Measurements from ENCODE around the gene FYN. TPM values are rescaled to one million over a fixed set of nuclear protein-coding genes. Genes with fewer than 3 reads are reported as not detected.
"Not testable (repeated sequence)": the region's sequence is repeated elsewhere in the genome, so short reads cannot be mapped to it uniquely, and the experiment has no call there.

Gene FYN
- polyA plus RNA-seq, 1 donor, result 169 TPM

DNA sequence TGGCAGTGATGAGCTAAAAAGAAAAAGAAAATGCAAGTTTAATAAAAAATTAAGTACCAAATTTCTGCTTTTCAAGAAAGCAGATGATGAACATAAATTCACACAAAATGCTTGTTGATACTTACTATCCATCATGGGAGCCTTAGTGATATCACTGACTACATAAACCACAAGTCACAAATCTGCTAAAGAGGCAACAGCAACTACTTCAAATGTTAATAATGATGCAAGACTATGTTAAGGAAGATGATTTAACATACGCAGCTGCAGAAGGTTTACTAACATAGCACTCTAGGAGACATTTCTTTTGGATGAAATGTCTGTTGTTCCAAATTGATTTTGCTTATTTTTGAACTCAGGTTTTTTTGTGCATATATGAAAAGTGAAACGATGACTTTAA, 18.6 kb downstream of the FYN start:
- no peak for DNase-seq

DNA sequence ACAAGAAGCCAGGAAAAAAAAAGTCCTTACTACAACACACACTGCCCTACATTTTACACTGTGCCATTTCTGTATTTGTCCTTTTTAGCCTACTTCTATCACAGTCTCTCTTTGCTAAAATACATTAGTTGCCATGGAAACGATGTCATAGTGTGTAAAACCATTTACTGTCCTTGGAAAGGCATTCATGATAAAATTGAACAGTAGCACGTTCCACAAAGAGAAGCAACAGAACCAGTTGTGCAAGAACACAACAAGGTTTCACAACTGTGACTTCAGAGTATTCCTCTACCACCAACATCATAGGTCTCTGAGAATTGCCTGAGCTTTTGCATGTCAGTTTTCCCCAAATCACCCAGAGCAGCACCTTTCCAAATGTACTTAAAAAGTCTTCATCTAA, 20.5 kb downstream of the FYN start:
- no peak for DNase-seq

DNA sequence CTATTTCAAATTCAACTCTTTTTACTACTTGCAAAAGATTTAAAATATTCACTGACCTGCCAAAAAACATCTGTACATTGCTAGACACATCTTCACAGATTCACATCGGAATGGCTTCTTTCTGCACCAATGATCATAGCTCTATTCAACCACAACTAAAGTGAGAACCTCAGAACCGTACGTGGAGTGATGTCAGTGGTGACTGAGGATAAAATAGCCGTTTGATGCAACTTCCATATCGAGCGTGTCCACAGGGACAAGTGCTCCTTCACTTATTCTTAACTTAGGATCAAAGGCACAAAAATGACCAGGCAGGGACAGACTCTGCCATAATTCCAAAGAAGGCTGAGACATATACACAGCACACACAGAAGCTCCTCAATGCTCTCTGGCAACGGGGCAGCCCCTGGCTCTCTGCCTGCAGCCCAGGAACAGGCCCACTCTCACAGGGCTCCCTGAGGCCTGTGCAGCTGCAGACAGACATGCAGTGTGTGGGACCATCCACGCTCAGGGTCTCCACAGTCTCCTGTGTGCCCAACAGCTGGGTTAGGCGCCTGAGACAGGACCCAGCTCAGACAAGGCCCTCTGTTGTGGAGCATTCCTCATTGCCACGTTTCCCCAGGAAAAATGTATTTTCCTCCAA, 22.8 kb downstream of the FYN start:
- no peak for DNase-seq

DNA sequence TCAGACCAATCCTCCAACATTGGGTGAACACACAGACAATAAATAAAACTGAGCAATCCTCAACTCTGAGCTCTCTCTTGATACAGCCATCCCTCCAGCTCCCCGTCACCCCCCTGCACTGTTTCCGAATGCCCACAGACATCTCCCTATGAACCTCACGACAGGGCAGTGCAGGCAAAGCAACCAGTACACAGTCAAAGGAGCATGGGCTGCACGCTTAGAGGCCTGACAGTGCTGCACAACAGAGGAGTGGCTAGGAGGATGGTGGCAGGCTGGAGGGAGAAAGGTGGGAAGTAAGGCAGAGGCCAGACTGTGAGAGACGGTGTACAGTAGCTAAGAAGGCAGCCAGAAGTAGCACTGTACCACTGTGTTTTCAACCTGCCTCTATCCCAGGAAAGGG, 24.0 kb downstream of the FYN start:
- no peak for DNase-seq

DNA sequence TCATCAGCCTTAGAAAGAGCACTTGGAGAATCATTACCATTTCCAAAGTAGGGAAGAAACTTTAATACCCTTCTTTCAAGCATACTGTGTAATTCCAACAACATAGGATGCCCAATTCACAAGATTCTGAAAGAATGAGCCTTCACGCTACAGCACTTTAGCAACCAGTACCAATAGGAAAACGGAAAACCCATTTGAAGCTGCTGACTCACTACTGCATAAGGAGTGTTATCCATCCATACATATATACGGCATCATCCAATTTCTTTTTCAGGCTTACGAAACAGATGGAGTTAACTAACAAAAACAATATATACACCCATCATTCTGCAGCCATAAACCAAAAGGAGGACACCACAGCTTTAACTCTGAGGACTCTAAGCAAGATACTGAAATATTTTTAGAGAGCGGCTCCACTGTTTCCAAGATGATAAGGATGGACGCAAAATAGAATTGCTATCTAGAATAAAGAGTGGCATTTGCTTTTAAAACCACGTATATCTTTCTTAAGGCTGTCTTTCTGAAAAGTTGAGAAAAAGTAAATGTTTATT, 24.9 kb downstream of the FYN start:
- no peak for DNase-seq

DNA sequence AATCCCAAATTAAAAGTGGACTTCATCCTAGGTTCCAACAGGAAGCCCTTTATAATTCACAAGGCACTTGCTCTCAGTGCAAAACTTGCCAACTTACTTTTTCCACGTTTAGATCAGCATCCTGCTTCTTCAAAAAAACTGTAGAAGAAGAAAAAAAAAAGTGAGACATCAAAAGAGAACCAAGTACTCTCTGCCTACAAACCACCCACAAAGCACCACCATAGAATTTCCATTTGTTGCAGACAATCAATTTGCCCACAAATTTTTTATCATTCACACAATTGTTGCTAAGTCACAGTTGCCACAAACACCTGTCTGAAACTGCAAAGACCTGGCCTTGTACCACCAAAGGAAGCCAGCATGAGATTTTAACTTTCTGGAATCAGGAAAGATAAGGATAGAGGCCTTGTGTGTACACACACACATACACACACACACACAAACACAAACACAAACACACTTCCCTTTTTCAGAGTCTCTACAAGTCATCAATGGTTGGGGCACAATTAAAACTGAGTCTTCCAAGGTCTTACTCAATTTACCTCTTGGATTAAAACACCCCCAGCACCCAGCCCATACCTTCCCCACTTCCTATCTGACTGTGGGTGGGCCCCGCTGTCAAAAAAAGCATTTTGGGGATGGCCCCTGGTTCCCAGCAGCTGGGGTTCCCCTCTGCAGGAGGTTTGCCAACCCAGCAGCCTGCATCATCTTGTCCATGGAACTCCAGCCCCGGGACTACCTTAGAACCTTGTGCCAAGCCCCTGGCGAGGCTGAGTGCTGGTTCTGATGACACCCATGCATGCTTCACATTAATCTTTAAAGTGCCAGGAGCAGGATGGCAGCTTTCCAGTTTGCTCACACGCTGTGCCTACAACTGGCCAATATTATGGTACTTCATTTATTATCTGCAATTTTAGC, 26.5 kb downstream of the FYN start:
- DNase-seq, result no peak

DNA sequence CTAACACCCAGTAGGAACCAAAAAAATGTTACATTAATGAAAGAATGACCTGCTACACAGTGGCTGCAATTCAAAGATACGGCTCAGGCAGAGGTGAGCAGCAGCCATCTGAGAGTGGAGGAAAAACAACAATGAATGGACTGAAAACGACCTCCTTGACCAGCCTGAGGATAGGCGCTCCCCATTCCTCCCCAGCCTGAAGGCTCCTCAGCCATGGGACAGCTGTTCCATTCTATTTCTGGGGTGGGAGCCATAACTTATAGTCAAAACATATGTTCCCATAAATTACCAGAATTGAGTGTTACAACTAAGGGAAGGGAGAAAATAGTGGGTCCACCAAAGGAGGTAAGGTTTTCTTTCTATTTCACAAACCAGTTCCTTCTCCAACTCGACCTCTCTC, 27.2 kb downstream of the FYN start:
- DNase-seq, result no peak

DNA sequence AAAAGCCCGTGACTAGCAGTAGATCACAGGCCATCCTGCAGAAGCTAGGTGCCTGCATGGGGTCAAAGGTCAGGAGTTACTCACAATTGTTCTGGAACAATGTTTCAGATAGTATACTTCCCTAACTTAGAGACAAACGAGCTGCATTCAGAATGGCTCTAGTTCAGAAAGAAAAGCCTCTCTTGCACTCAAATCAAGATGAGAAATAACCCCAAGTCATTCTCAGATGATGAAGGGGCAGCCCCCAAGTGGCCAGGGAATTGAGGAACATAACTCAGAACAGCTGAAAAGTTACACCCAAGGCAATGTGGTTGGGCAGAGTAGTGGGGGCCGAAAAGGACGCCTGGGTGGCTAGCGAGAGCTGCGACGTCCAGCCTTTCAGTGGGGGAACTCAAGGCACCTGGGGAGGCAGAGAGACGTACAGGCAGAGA, 27.8 kb downstream of the FYN start:
- no peak for DNase-seq

DNA sequence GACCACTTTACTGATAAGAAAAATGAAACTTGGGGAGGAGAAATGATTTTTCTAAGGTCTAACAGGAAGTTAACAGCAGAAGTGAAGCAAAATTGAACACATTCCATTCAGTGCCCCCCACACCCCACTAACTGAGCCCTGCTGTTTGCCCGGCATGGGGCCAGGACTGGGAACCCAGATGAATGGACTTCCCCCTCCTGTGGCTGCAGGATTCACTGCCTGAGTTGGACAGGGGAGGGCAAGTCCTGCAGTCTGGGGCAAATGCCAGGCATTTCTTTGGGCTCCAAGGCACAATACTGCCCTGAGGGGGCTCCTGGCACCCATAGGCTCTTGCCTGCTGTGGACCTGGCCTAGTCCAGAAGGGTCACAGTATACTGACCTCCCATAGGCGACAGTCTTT, 28.3 kb downstream of the FYN start:
- no peak for DNase-seq

DNA sequence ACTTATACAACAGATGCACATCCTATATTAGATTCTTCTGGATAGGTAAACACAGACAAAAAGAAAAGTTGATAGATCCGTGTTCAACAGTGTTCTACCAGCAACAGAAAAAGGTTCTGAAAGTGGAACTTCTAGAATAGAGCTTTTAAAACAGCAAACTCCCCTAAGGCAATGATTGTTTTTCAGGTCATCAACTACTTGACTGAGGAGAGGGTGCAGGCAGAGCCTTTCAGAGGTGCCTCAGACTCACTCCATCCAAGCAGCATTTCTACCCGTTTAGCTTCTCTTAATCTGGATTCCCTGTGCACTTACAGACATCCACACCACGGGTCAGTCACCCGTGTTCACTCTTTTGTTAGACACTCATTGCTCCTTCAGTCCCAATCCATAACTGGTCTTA, 28.9 kb downstream of the FYN start:
- no peak for DNase-seq

DNA sequence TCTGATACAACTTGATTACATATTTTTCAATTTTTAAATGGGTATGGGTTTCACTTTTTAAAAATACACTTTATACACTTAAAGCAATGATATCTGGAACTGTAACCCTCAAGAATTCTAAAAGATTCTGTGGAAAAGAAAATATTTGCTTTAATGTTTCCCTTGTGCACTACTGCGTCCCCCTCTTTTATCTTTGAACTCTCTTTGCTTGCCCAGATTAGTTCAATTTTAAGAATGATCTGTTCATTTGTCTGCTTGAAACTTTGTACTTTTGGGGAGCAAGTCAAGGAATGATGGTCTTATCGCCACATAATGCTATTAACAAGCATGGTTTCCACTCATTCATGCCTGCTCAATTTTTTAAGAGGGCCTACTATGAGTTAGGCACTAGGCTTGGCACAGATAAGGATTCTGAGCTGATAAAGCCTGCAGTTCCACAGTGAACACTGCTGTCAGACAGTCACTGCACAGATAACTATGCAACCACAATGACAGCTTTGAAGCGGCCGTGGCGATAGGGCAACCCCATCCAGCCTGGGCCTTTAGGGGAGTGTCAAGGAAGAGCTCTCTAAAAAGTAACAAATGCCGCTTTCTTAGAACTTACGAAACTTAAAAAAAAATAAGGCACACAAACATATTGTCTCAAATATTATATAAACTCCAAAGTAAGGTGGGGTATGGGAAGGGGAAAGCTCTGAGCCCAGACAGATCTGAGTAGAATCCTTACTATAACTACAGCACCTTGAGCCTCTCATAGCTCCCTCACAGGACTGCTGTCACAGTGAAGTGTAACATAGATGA, 29.7 kb downstream of the FYN start:
- no peak for DNase-seq

DNA sequence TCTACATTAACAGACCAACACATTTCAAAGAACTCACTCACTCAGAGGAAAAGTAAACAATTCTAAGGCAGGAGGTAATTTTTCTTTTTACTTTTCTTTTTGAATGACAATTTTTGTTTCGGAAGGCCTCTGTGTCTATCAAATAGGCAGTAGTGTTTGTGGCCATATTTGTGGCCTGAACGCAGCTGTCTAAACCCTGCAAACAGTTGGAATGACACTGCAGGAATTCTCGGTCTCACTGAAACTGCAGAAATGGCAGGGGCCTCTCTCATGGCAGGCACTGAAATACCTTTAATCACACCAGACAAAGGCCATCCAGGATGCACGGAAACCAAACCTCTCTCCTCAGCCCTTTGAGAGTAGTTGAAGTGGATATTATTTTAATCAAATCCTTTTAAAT, 30.4 kb downstream of the FYN start:
- DNase-seq, result peak; percentile 32

DNA sequence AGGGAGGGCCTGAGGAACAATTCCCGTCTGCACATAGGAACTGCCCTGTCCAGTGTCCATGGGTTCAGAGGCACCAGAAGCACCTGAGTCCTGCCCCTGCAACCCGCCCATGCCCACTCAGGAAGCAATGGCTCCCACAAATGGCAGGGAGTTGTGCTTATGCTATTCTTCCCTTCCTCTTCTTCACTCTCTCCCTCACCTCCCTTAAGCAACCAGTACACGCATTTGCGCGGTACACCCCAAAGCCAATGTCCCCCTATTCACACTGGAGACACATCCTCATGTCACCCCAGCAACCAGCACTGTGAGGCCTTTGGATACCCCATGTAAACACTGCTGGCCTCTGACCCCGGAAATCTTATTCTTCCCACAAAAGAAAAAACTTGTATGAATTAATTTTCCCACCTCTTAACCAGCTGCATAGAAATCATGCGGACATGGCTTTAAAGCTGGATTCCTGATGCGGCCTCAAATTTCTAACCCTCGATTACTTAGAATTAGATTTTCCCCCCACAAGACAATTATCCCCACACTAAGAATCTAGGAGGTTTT, 30.9 kb downstream of the FYN start:
- DNase-seq, result no peak

DNA sequence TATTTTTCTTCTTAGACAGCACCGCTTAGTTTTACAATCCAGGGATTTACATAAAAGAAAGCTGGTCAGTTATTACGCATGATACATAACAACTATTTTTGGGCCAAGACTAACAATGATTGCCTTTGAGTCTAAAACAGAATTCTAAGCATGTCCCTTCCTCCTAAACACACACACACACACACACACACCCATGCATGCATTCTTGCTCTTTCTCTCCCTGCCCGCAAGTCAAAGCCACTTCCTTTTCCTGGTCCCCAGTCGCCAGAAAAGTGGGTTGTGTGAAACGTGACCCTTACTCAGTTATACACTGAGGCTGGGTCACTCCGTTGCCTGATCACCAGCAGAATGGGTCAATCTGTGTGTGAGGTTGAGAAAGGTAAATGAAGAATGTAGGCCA, 31.4 kb downstream of the FYN start:
- no peak for DNase-seq

DNA sequence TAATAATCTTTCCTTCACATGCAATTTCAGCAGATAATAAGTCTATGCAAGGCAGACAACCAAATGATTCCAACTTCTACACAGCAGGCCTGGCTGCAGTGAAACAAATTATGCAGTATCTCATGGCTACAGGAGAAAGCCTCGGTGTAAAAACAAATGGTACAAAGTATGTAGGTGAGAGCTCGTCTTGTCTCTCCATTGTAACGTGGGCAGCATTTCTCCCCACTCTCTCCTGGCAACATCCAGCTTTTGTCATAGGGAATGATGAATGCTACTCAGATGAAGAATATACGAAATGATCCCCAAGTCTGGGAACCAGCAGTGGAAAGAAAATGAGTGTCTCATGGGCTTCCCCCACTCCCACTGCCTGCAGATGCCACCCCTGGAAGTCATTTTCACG, 32.4 kb downstream of the FYN start:
- no peak for DNase-seq

DNA sequence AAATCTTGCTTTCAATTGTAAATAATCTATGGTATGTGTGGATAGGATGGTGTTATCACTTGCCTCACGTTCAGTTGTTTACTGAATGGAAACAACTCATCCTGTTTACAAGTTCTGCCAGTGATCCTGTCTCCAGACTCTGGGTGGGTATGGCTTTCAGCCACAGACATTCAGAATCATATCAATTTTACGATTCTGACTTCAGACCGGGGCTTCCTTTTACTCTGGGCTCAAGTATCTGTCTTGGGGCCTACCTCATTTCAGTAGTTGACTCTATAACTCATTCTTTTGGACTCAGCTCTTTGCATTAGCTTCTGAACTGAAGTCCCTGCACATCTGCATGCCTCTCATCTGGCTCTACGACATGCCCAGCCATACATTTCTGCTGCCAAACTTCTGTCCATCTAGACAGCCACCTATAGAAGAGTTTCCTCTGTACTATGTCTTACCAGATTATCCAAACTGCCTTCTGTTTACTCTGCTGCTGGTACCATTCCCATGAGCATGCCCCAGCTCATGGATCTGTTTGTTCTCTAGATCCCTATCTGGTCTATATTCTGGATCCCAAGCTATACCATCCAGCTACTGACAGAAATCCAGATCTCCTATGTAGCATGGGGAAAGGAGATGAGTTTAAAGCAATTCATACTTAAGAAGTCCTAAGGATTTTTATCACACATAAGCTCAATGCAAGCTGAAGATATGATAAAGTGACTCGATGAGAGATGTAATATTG, 34.3 kb downstream of the FYN start:
- no peak for DNase-seq

DNA sequence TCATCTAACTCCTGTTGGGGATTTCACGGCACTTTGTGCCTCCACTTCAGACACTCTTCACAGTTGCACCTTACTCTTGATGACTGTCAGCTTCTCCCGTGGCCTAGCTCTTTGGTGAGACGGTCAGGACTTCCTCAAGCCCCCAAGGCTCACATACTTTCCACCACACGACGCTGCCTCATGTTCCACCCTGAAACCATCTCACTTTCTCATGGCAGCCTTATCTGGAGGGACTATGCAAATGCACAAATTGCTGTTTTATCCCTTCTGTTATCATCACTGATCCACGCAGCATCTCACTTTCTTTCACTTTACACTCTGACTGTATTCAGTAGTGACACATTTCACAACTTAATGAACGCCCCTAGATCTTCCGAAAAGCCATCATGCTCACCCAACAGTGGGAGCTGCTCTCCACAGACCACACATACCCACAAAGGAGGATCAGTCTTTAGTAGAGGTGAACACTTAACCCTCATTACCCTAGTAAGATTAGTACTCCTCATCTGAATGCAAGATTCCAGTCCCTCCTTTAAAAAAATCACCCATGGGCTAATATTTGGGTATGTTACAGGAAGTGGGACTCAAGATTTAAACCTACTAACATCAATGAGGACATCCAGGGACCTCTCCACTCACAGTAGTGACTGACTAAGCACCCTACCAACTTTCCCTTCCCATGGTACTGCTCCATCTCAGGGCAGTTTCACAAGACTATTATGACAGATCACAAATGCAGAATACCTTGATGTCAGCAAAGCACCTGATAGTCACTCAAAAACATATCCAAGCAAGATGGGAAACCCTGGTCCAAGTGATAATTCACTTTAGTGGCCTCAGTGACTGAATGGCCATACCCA, 35.4 kb downstream of the FYN start:
- DNase-seq, result no peak

DNA sequence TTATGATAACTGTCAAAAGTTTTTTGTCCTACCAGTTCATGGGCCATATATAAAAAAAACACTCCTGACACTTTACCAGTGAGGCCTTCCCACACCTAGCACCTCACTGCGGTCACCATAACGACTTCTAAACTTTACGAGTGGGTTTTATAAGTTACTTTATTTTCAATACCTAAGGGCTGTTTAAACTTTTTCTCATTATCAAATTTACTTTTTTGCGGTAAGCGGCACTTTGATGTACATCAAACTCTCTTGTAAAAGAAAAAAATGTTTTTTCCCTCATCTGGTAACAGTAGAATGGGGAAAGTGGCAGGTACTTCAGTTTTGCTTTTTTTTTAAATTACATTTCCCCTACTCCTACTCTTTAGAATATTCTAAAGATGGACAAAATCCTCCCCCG, 36.2 kb downstream of the FYN start:
- DNase-seq, result no peak

DNA sequence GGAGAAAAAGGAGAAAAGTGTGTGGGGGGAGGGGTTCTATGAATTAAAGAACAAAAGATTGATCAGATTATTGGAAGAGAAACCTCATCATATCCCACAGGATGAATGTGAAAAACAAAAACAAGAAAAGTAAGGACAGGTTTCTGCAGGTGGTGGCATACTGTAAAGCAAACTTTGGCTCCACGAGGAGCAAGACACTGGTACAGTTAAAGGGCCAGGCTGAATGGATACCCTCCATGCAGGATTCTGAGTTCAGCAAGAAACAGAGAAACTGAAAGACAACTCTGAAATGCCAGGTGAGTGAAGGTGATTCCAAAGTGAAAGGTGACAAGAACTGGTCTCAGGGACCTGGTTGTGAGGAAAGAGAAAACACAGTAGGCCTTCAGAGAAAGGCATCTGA, 37.4 kb downstream of the FYN start:
- DNase-seq, result no peak

DNA sequence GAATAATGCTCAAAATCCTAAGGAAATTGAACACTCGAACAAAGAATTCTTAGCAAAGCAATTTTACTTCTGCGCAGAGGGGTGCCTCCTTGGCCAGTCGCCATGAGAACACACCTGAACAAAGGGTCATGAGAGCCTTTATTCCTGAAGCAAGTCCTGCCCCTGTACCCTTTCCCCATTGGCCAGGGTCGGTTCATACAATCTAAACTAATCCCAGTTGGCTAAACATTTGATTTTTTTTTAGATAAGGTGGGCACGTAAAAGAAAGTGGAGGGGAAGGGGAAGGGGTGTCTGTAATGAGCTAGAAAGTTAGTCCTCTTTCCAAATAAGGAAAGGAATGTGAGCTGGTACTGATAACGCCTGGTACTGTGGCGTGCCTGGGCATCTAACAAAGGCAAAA, 37.9 kb downstream of the FYN start:
- DNase-seq, result not testable (repeated sequence)

DNA sequence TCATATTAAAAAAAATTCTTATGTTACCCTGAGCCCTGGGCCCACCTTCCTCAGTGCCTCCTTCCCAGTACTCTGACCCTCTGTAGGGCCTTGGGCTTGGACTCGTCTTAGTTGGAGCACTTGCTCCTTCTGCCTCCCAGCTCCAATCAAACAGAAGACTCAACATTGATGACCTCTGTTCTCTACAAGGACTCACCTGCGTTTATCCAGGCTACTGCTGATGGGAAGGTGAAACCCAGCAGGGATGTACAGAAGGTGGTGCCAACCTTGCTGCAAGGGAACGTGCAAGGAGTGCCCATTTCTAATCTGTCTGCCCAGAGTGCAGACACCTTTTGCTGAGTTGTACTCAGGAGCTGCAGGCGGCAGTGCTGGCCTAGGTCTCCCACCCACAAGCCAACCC, 38.9 kb downstream of the FYN start:
- no peak for DNase-seq
